Activated CD4-positive, alpha-beta T cell treated with anti-CD3 and anti-CD28 coated beads, Interleukin-2, amount 50 U/mL, for 48 hours (primary cell): Measurements from ENCODE around the gene UBE3D.

Experiments
- DNase-seq, 2 experiments: peaks; one replicate each; pipeline ENCODE4 v3.0.0-alpha.2; 2020

The UBE3D gene

GRCh38 chr6:83065511-83066192 is at the start of gene UBE3D:
Gene UBE3D (minus strand): TSS chr6:83065841. CDS start chr6:83065718, 123 bp downstream.
- peak; percentile 94 to 95 for DNase-seq

GRCh38 chr6:83114164-83114563 is 48.5 kb upstream of the UBE3D start:
- DNase-seq = no peak

GRCh38 chr6:83113258-83113657 is 47.6 kb upstream of the UBE3D start:
- no peak for DNase-seq

GRCh38 chr6:83108378-83108777 is 42.7 kb upstream of the UBE3D start:
- no peak for DNase-seq

- DNase-seq = no peak
These were observed 32.9 kb upstream of the UBE3D start for GRCh38 chr6:83098589-83098988.

GRCh38 chr6:83097675-83098074 is 32.0 kb upstream of the UBE3D start:
- DNase-seq = no peak

GRCh38 chr6:83097204-83097603 is 31.6 kb upstream of the UBE3D start:
- no peak for DNase-seq

- DNase-seq = no peak
These were observed 31.1 kb upstream of the UBE3D start for GRCh38 chr6:83096791-83097190.

GRCh38 chr6:83092756-83093399 is 27.2 kb upstream of the UBE3D start:
- no peak for DNase-seq

- no peak for DNase-seq
These were observed 21.1 kb upstream of the UBE3D start for GRCh38 chr6:83086751-83087150.

- no peak for DNase-seq
These were observed 17.8 kb upstream of the UBE3D start for GRCh38 chr6:83083476-83083875.

GRCh38 chr6:83073615-83074014 is 8.0 kb upstream of the UBE3D start:
- no peak for DNase-seq

- no peak for DNase-seq
These were observed 7.1 kb upstream of the UBE3D start for GRCh38 chr6:83072726-83073125.

GRCh38 chr6:83071707-83072106 is 6.1 kb upstream of the UBE3D start:
- DNase-seq = no peak

- DNase-seq = no peak
These were observed 5.4 kb upstream of the UBE3D start for GRCh38 chr6:83071023-83071422.

- no peak for DNase-seq
These were observed 4.0 kb upstream of the UBE3D start for GRCh38 chr6:83069633-83070032.

- DNase-seq = no peak
These were observed 3.0 kb upstream of the UBE3D start for GRCh38 chr6:83068616-83069015.

- DNase-seq = peak; percentile 98
These were observed 2.1 kb upstream of the UBE3D start, which contains the start of gene DOP1A for GRCh38 chr6:83067448-83068439. Gene DOP1A (plus strand): TSS chr6:83067671. CDS start chr6:83096978, 29,307 bp downstream.

GRCh38 chr6:83062225-83062624 is 3.4 kb downstream of the UBE3D start:
- no peak for DNase-seq

- DNase-seq = no peak
These were observed 4.5 kb downstream of the UBE3D start for GRCh38 chr6:83061190-83061589.

GRCh38 chr6:83057705-83058321 is 7.8 kb downstream of the UBE3D start:
- peak in 1 of 2 experiments; percentile 25 for DNase-seq

GRCh38 chr6:83055366-83055964 is 10.2 kb downstream of the UBE3D start:
- DNase-seq = peak; percentile 13 to 35
